Measurements from ENCODE around the gene POU2F3.

GRCh38 chr11:120329556-120329955 is 89.6 kb downstream of the POU2F3 start:
- TF ChIP-seq CTCF (IDR thresholded peaks at IDR 0.05) (no peak), POLR2A (IDR thresholded peaks at IDR 0.05) (no peak)

Measured in body of pancreas (tissue), 4 donors.